GM12865 (cell line): Measurements from ENCODE around the gene CNTROB.

Experiments
- DNase-seq: peaks from one replicate; pipeline ENCODE4 v3.0.0; 2010; ENCODE audit warnings: low read depth
- H3K4me3 ChIP-seq: 2 replicates; pipeline ENCODE4 v1.5.1; 2011; ENCODE audit warnings: mild to moderate bottlenecking, low read depth, low read length, control low read depth
- CTCF ChIP-seq: IDR thresholded peaks from 2 replicates; pipeline ENCODE4 v1.5.1; 2011; ENCODE audit warnings: low read length, control low read depth, low read depth, inconsistent platforms; ENCODE audit not compliant: insufficient read depth; ENCODE audit errors: missing control alignments

CNTROB gene

DNA sequence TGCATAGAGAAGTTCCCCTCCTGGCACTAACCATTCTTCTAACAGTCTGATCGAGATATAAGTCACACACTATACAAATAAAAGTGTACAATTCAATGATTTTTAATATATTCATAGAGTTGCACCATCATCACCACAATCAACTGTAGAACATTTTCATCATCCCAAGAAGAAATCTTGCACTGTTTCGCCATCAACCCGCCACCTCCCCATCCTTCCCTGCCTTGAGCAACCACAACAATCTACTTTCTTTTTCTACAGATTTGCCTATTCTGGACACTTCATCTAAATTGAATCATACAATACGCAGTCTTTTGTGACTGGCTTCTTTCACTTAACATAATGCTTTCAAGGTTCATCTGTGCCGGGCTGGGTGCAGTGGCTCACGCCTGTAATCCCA lies 37.4 kb downstream of the CNTROB start:
- H3K4me3 ChIP-seq: no peak overlapping the region
- no peak for TF ChIP-seq CTCF
- DNase-seq: no peak

DNA sequence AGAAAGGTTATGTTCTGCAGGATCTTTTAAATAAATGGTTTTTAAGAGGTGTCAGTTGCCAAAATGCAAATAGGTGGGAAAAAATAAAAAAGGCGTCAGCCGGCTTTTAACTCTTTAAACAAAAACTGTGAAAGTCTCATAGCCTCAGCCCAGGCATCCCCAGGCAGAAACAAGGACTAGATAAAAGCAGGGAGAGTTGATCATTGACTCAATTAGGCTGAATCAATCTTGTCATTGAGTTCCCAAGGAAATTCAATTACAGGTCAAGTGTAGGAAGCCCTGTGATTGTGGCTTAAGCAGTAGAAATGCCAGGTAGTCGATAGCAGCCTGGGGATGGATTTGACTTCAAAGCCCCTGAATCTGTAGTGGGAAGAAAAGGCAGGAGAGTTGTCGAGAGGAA lies 39.6 kb downstream of the CNTROB start:
- no peak for DNase-seq
- TF ChIP-seq CTCF: no peak

GRCh38 chr17:7972131-7972785 lies 40.3 kb downstream of the CNTROB start:
- H3K4me3 ChIP-seq: no peak overlapping the region
- DNase-seq: no peak
- TF ChIP-seq CTCF: no peak

More for the DNA sequence above, 39.6 kb downstream of the CNTROB start:
- H3K4me3 ChIP-seq: no peak overlapping the region

GRCh38 chr17:7974638-7975131 lies 42.7 kb downstream of the CNTROB start:
- DNase-seq: no peak

DNA sequence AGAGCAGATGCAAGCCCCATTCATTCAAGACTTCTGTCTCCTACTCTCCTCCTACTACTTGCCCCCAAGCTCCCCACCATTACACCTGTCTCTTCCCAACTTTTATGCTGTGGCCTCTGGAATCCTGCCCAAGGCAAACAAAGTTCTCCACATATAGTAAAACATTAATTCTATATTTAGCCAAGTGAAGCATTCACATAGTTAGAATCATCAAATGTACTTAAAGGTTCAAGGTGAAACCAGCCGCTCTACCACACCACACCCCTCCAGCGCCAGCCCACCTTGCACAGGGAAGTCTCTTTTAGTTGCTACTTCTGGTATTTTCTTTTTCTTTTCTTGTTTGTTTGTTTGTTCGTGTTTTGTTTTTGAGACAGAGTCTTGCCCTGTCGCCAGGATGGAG lies 45.0 kb downstream of the CNTROB start:
- no peak for TF ChIP-seq CTCF
- DNase-seq: no peak
- no peak overlapping the region for H3K4me3 ChIP-seq

More at GRCh38 chr17:7974638-7975131, 42.7 kb downstream of the CNTROB start:
- no peak for TF ChIP-seq CTCF
- H3K4me3 ChIP-seq: no peak overlapping the region

DNA sequence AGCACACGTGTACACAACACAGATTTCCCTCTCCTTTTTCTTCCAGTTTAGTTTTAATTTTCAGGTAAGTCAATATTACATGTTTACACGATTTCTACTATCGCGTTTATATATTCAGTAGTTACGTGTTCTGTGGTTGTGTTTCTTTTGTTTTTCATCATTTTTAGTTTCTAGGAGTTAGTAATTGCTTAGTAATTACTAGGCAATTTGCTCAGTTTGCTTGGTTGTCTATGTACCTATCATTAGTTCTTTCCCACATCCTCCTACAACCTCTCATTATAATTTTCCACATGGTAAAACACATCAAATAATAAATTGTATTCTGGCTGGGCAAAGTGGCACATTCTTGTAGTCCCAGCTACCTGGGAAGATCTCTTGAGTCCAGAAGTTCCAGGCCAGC lies 45.8 kb downstream of the CNTROB start:
- H3K4me3 ChIP-seq: no peak overlapping the region
- no peak for TF ChIP-seq CTCF
- DNase-seq: no peak

- TF ChIP-seq CTCF: no peak
- H3K4me3 ChIP-seq: no peak overlapping the region
- no peak for DNase-seq
Measured at GRCh38 chr17:7982173-7982572, 50.2 kb downstream of the CNTROB start.
